Measurements from ENCODE around the gene METTL15. TPM values are rescaled to one million over a fixed set of nuclear protein-coding genes. Genes with fewer than 3 reads are reported as not detected.
"Not testable (repeated sequence)": the region's sequence is repeated elsewhere in the genome, so short reads cannot be mapped to it uniquely, and the experiment has no call there.

The METTL15 gene
- total RNA-seq, 1 donor from 2014 or later: 14.7 TPM

DNA sequence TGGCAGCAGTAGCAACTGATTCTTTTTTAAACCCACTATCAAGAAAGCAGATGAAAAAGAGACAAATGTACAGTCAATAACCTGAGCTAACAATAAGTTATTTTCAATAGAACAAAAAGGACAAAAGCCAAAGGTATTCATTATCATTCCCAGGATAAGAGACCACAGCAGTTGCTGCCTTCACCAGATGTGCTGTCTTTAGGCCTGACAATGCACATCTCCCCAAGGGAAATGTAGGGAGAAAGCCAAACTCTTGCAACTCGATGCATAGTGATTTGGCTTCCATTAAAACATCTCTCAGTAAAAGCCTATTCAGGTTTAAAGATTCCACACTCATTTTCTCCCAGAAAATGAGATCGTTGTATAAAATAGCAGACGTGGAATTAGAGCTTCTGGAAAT, 210.7 kb downstream of the METTL15 start:
- no peaks in the 10 kb centered on the region for H3K27me3 ChIP-seq
- no peak overlapping the region for H3K4me3 ChIP-seq
- no peaks in the 10 kb centered on the region for H3K9me3 ChIP-seq
- H3K4me1 ChIP-seq: no peaks in the 10 kb centered on the region
- TF ChIP-seq POLR2AphosphoS5 (IDR thresholded peaks at IDR 0.05; ENCODE audit: insufficient read depth in 1 of 2, low read depth in 1 of 2) (no peak), POLR2A (IDR thresholded peaks at IDR 0.05) (no peak)
- TF ChIP-seq, protein P1, sequence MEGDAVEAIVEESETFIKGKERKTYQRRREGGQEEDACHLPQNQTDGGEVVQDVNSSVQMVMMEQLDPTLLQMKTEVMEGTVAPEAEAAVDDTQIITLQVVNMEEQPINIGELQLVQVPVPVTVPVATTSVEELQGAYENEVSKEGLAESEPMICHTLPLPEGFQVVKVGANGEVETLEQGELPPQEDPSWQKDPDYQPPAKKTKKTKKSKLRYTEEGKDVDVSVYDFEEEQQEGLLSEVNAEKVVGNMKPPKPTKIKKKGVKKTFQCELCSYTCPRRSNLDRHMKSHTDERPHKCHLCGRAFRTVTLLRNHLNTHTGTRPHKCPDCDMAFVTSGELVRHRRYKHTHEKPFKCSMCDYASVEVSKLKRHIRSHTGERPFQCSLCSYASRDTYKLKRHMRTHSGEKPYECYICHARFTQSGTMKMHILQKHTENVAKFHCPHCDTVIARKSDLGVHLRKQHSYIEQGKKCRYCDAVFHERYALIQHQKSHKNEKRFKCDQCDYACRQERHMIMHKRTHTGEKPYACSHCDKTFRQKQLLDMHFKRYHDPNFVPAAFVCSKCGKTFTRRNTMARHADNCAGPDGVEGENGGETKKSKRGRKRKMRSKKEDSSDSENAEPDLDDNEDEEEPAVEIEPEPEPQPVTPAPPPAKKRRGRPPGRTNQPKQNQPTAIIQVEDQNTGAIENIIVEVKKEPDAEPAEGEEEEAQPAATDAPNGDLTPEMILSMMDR (IDR thresholded peaks at IDR 0.05): no peak
- H3K27ac ChIP-seq: no peak overlapping the region
- peaks cover 0 to 6% of the 10 kb centered on the region in 2 donors for H3K36me3 ChIP-seq
- intact Hi-C loops (cut with DNase I): no loop called here
- no peak for DNase-seq (ENCODE audit: extremely low spot score in 2 of 2)

DNA sequence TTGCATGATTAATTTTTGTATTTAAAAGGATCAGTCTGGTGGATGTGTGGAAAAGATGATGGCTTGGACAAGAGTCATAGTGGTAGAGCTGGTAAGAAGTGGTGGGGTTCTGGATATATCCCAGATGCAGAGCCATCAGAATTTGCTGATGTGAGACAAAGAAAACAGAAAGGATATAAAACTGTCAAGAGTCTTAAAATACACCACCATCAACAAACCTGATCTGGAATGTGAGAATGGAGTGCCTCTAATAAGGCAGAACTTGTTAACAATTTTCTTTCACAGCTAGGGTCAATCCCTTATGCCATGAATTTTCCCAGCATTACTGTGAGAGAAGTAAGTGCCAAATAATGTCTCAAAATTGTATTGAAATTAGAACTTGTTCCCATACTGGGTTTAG, 215.4 kb downstream of the METTL15 start:
- Histone ChIP-seq H3K4me1 (no peaks in the 10 kb centered on the region), H3K27ac (no peak overlapping the region), H3K4me3 (no peak overlapping the region), H3K36me3 (peaks cover 0 to 6% of the 10 kb centered on the region in 2 donors), H3K27me3 (no peaks in the 10 kb centered on the region), H3K9me3 (no peaks in the 10 kb centered on the region)
- intact Hi-C loops (cut with DNase I): no loop called here
- no peak for DNase-seq (ENCODE audit: extremely low spot score in 2 of 2)
- TF ChIP-seq, protein P1 (IDR thresholded peaks at IDR 0.05): no peak
- TF ChIP-seq POLR2A (IDR thresholded peaks at IDR 0.05): no peak
- TF ChIP-seq POLR2AphosphoS5 (IDR thresholded peaks at IDR 0.05; ENCODE audit: insufficient read depth in 1 of 2, low read depth in 1 of 2): no peak

DNA sequence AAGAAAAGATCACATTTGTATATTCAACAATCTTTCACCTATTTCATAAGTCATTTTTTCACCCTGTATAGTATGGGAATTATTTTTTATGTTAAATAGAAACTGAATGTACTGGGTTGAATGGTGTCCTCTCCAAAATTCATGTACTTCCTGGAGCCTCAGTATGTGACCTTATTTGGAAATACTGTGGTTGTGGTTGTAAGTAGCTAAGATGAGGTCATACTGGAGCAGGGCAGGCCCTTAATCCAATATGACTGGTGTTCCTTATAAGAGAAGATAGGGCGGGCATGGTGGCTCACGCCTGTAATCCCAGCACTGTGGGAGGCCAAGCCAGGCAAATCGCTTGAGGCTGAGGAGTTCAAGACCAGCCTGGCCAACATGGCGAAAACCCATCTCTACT, 224.2 kb downstream of the METTL15 start:
- DNase-seq (ENCODE audit: extremely low spot score in 2 of 2); H3K9me3 ChIP-seq; H3K36me3 ChIP-seq; H3K27me3 ChIP-seq; H3K4me3 ChIP-seq; intact Hi-C loops (cut with DNase I); H3K4me1 ChIP-seq; H3K27ac ChIP-seq: not testable (repeated sequence)

DNA sequence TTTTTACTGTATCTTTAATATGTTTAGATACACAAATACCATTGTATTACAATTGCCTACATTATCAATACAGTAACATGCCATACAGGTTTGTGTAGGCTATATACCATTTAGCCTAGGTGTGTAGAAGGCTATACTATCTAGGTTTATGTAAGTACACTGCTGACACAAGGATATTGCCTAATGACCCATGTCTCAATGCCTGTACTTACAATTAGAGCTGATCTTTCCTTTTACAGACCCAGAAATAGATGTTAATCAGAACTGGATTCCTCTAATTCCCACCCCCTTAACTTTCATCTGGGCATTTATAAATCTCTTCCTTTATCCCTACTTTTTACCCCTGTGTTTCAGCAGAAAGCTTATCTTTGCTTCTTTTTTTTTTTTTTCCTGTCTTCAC, 229.5 kb downstream of the METTL15 start:
- Histone ChIP-seq H3K4me1 (no peaks in the 10 kb centered on the region), H3K27me3 (no peaks in the 10 kb centered on the region), H3K9me3 (peaks cover 5% of the 10 kb centered on the region), H3K27ac (no peak overlapping the region), H3K36me3 (no peaks in the 10 kb centered on the region), H3K4me3 (no peak overlapping the region)
- intact Hi-C loops (cut with DNase I): no loop called here
- TF ChIP-seq POLR2A (IDR thresholded peaks at IDR 0.05) (no peak), POLR2AphosphoS5 (IDR thresholded peaks at IDR 0.05; ENCODE audit: insufficient read depth in 1 of 2, low read depth in 1 of 2) (no peak)
- TF ChIP-seq, protein P1 (IDR thresholded peaks at IDR 0.05): no peak
- no peak for DNase-seq (ENCODE audit: extremely low spot score in 2 of 2)

DNA sequence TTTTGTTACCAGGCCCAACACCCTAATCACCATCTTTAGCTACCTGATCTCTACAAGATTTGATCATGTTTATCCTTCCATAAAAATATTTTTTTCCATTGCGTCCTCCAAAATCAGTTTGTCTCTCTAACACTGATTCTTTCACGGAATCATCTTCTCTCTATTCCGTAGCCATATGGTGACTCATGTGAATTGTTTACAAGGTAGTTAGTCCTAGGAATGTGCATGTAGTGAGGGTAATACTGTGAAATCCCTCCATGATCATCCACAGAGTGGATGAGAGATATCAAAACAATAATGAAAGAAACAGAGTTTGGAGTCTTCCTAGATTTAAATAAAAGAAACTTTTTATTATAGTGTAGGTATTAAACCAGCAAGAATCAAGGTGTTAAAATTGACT, 230.2 kb downstream of the METTL15 start:
- Histone ChIP-seq H3K9me3 (peaks cover 5% of the 10 kb centered on the region), H3K27ac (no peak overlapping the region), H3K4me1 (no peaks in the 10 kb centered on the region), H3K36me3 (no peaks in the 10 kb centered on the region), H3K4me3 (no peak overlapping the region), H3K27me3 (no peaks in the 10 kb centered on the region)
- DNase-seq (ENCODE audit: extremely low spot score in 2 of 2): no peak
- intact Hi-C loops (cut with DNase I): no loop called here
- TF ChIP-seq POLR2AphosphoS5 (IDR thresholded peaks at IDR 0.05; ENCODE audit: insufficient read depth in 1 of 2, low read depth in 1 of 2) (no peak), POLR2A (IDR thresholded peaks at IDR 0.05) (no peak)
- TF ChIP-seq, protein P1 (IDR thresholded peaks at IDR 0.05): no peak

DNA sequence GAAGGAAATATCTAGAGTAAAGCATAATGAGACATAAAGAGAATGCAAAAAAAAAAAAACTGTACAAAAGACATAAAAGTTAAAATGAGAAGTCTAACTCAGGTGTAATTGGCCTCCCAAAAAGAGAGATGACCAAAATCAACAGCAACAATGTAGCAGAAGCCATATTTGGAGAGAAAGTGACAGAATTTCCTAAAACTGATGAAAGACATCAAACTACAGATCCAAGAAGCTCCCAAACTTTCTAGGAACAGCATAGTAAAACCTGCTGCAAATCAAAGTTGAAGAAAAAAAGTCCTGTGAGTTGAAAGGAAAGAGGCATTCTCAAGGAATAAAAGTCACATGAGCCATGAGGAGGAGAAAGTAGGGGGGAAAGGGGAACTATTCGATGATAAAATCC, 231.3 kb downstream of the METTL15 start:
- H3K27ac ChIP-seq: no peak overlapping the region
- peaks cover 5% of the 10 kb centered on the region for H3K9me3 ChIP-seq
- DNase-seq (ENCODE audit: extremely low spot score in 2 of 2): no peak
- intact Hi-C loops (cut with DNase I): no loop called here
- no peaks in the 10 kb centered on the region for H3K4me1 ChIP-seq
- H3K27me3 ChIP-seq: no peaks in the 10 kb centered on the region
- TF ChIP-seq POLR2A (IDR thresholded peaks at IDR 0.05) (no peak), POLR2AphosphoS5 (IDR thresholded peaks at IDR 0.05; ENCODE audit: insufficient read depth in 1 of 2, low read depth in 1 of 2) (no peak)
- TF ChIP-seq, protein P1 (IDR thresholded peaks at IDR 0.05): no peak
- no peak overlapping the region for H3K4me3 ChIP-seq
- H3K36me3 ChIP-seq: no peaks in the 10 kb centered on the region

All from vagina (tissue), 2 donors.